Mammary epithelial cell (primary cell): ENCODE measurements around the gene C16orf89.

Experiments
- EZH2 ChIP-seq: IDR thresholded peaks from 2 replicates; pipeline ENCODE4 v1.6.1; 2012; ENCODE audit warnings: low read length, inconsistent platforms, borderline replicate concordance
- TF ChIP-seq, protein P1 (sequence below), 2 donors: IDR thresholded peaks in 1 of 2; conservative IDR thresholded peaks in 1 of 2; 2 replicates each; pipeline ENCODE4 v1.5.1; 2011 to 2012; ENCODE audit warnings: inconsistent platforms in 2 of 2, low read length in 2 of 2, mild to moderate bottlenecking in 2 of 2, control low read depth in 1 of 2, low read depth in 1 of 2; ENCODE audit not compliant: insufficient read depth in 1 of 2; ENCODE audit errors: extremely low read depth in 1 of 2

GRCh38 chr16:5015351-5015750 is 50.4 kb downstream of the C16orf89 start:
- TF ChIP-seq, protein P1, sequence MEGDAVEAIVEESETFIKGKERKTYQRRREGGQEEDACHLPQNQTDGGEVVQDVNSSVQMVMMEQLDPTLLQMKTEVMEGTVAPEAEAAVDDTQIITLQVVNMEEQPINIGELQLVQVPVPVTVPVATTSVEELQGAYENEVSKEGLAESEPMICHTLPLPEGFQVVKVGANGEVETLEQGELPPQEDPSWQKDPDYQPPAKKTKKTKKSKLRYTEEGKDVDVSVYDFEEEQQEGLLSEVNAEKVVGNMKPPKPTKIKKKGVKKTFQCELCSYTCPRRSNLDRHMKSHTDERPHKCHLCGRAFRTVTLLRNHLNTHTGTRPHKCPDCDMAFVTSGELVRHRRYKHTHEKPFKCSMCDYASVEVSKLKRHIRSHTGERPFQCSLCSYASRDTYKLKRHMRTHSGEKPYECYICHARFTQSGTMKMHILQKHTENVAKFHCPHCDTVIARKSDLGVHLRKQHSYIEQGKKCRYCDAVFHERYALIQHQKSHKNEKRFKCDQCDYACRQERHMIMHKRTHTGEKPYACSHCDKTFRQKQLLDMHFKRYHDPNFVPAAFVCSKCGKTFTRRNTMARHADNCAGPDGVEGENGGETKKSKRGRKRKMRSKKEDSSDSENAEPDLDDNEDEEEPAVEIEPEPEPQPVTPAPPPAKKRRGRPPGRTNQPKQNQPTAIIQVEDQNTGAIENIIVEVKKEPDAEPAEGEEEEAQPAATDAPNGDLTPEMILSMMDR (conservative IDR thresholded peaks at IDR 0.05 in 1 of 2, IDR thresholded peaks at IDR 0.05 in 1 of 2; ENCODE audit: extremely low read depth in 1 of 2, insufficient read depth in 1 of 2, low read depth in 1 of 2, low read length in 2 of 2), result no peak
- no peak for TF ChIP-seq EZH2
